HCT116 (cell line): Measurements from ENCODE around the gene VGLL2. TPM values are rescaled to one million over a fixed set of nuclear protein-coding genes. Genes with fewer than 3 reads are reported as not detected.

ENCODE experiments used
- ATAC-seq: fragments of 200-7000 bp; cut with Tn5 transposase; 2 replicates; pipeline ENCODE4 v1.9.1; 2020; ENCODE audit warnings: mild to moderate bottlenecking, moderate library complexity
- BruUV-seq: library from RNA; stranded (reverse); fragments of 400-500 nt; replicated peaks from 2 replicates; lab custom pipeline; 2021; lab: Mats Ljungman, UMichigan
- CTCF ChIA-PET: fragments of 300-600 bp; sonication (Branson Sonifier 250); formaldehyde crosslinking; loops from one replicate; lab custom pipeline; 2021; ENCODE audit warnings: antibody characterized with exemption; lab: Charles Lee
- POLR2A ChIA-PET: fragments of 300-600, 350-600 bp; sonication (Branson Sonifier 250); formaldehyde crosslinking; loops from one replicate; lab custom pipeline; 2021; ENCODE audit warnings: antibody characterized with exemption; lab: Charles Lee
- RAD21 ChIA-PET, 2 experiments: fragments of 300-600 bp; sonication (Branson Sonifier 250); formaldehyde crosslinking; loops; one replicate each; lab custom pipeline; 2023; ENCODE audit warnings: low total read pairs in 2 of 2; ENCODE audit not compliant: uncharacterized antibody in 2 of 2, unreplicated experiment in 2 of 2, low non-redundant PET in 1 of 2; lab: Charles Lee
- DNase-seq: peaks from one replicate; pipeline ENCODE4 v3.0.0-alpha.2; 2010; ENCODE audit warnings: low read depth, low spot score
- H2AFZ ChIP-seq: fragments of 200-600 bp; shearing (Covaris generic), sonication (generic); 2 replicates; pipeline ENCODE4 v1.6.1; 2017; ENCODE audit warnings: low read depth, mixed run types, mixed read lengths, antibody characterized with exemption, low read length; ENCODE audit not compliant: poor library complexity, severe bottlenecking
- H3K27ac ChIP-seq: 2 replicates; pipeline ENCODE4 v1.5.1; 2012; ENCODE audit warnings: low read depth, low read length
- H3K27me3 ChIP-seq: fragments of 200-600 bp; sonication (generic); 2 replicates; pipeline ENCODE4 v1.6.1; 2016; ENCODE audit warnings: mixed run types, low read length, mixed read lengths; ENCODE audit not compliant: insufficient read depth
- H3K36me3 ChIP-seq, 2 experiments: fragments of 200-500 bp in 1 of 2; fragments of 200-600 bp in 1 of 2; sonication (Bioruptor generic) in 1 of 2; sonication (generic) in 1 of 2; 2 replicates each; pipeline versions ENCODE4 v1.5.1 to v1.6.1; 2014 to 2016; ENCODE audit warnings: low read length in 2 of 2, inconsistent platforms in 1 of 2, mixed read lengths in 1 of 2, mixed run types in 1 of 2; ENCODE audit not compliant: insufficient read depth in 2 of 2, control insufficient read depth in 1 of 2
- H3K4me1 ChIP-seq, 2 experiments: fragments of 200-600 bp in 1 of 2; sonication (generic) in 1 of 2; 2 replicates each; pipeline versions ENCODE4 v1.5.1 to v1.6.1; 2012 to 2017; ENCODE audit warnings: low read length in 2 of 2, inconsistent platforms in 1 of 2, mild to moderate bottlenecking in 1 of 2, mixed read lengths in 1 of 2, mixed run types in 1 of 2, moderate library complexity in 1 of 2; ENCODE audit not compliant: insufficient read depth in 2 of 2, control insufficient read depth in 1 of 2
- H3K4me2 ChIP-seq: fragments of 200-600 bp; sonication (generic); 2 replicates; pipeline ENCODE4 v1.6.1; 2017; ENCODE audit warnings: mixed run types, low read length, mixed read lengths
- H3K4me3 ChIP-seq, 2 experiments: fragments of 200-600 bp in 1 of 2; sonication (generic) in 1 of 2; replicated peaks in 1 of 2; 2 replicates each; pipeline ENCODE4 v1.5.1; 2011 to 2016; ENCODE audit warnings: low read length in 2 of 2, control low read depth in 1 of 2, low read depth in 1 of 2, mild to moderate bottlenecking in 1 of 2, mixed read lengths in 1 of 2, mixed run types in 1 of 2
- H3K79me2 ChIP-seq: fragments of 200-600 bp; sonication (generic); 2 replicates; pipeline ENCODE4 v1.6.1; 2017; ENCODE audit warnings: mild to moderate bottlenecking, mixed run types, low read length, moderate library complexity, mixed read lengths; ENCODE audit not compliant: insufficient read depth
- H3K9ac ChIP-seq: fragments of 200-600 bp; sonication (generic); 2 replicates; pipeline ENCODE4 v1.6.1; 2016; ENCODE audit warnings: low read length, mixed read lengths
- H3K9me2 ChIP-seq: fragments of 200-600 bp; sonication (generic), shearing (Covaris generic); 2 replicates; pipeline ENCODE4 v1.6.1; 2017; ENCODE audit warnings: mixed run types, mild to moderate bottlenecking, moderate library complexity; ENCODE audit not compliant: insufficient read depth
- H3K9me3 ChIP-seq, 2 experiments: fragments of 200-500 bp in 1 of 2; fragments of 200-600 bp in 1 of 2; sonication (Bioruptor generic) in 1 of 2; sonication (generic) in 1 of 2; 2 replicates each; pipeline ENCODE4 v1.6.1; 2014 to 2017; ENCODE audit warnings: low read length in 2 of 2, mixed read lengths in 2 of 2, inconsistent platforms in 1 of 2, low read depth in 1 of 2, mild to moderate bottlenecking in 1 of 2, mixed run types in 1 of 2, moderate library complexity in 1 of 2; ENCODE audit not compliant: control insufficient read depth in 1 of 2, insufficient read depth in 1 of 2
- H4K20me1 ChIP-seq: fragments of 200-600 bp; sonication (generic), shearing (Covaris generic); 2 replicates; pipeline ENCODE4 v1.6.1; 2017; ENCODE audit warnings: mixed run types, mild to moderate bottlenecking, moderate library complexity; ENCODE audit not compliant: insufficient read depth
- CBX3 ChIP-seq: IDR thresholded peaks from 2 replicates; pipeline ENCODE4 v1.6.1; 2012; ENCODE audit warnings: low read depth
- CEBPB ChIP-seq: IDR thresholded peaks from 2 replicates; pipeline ENCODE4 v1.6.1; 2012; ENCODE audit warnings: low read depth
- EGR1 ChIP-seq: IDR thresholded peaks from 2 replicates; pipeline ENCODE4 v1.6.1; 2012; ENCODE audit warnings: low read depth
- ELF1 ChIP-seq: IDR thresholded peaks from 2 replicates; pipeline ENCODE4 v1.6.1; 2012; ENCODE audit warnings: low read depth, borderline replicate concordance
- EZH2 ChIP-seq: fragments of 200-600 bp; sonication (generic); IDR thresholded peaks from 2 replicates; pipeline ENCODE4 v1.6.1; 2017; ENCODE audit warnings: antibody characterized with exemption, mixed run types
- EZH2phosphoT487 ChIP-seq: fragments of 200-600 bp; IDR thresholded peaks from 2 replicates; pipeline ENCODE4 v1.6.1; 2018; ENCODE audit warnings: antibody characterized with exemption, borderline replicate concordance
- FOSL1 ChIP-seq: IDR thresholded peaks from 2 replicates; pipeline ENCODE4 v1.6.1; 2012; ENCODE audit warnings: low read depth
- JUND ChIP-seq: IDR thresholded peaks from 2 replicates; pipeline ENCODE4 v1.6.1; 2012
- MAX ChIP-seq: IDR thresholded peaks from 2 replicates; pipeline ENCODE4 v1.6.1; 2012
- POLR2A ChIP-seq: IDR thresholded peaks from 2 replicates; pipeline ENCODE4 v1.7.0; 2011; ENCODE audit warnings: borderline replicate concordance; ENCODE audit not compliant: insufficient read depth, insufficient read length; ENCODE audit errors: extremely low read depth
- POLR2AphosphoS5 ChIP-seq: IDR thresholded peaks from 2 replicates; pipeline ENCODE4 v1.6.1; 2011; ENCODE audit warnings: mild to moderate bottlenecking, low read depth, low read length, moderate library complexity
- RAD21 ChIP-seq: IDR thresholded peaks from 2 replicates; pipeline ENCODE4 v1.6.1; 2012; ENCODE audit warnings: low read depth, mild to moderate bottlenecking
- SRF ChIP-seq: IDR thresholded peaks from 2 replicates; pipeline ENCODE4 v1.6.1; 2012; ENCODE audit warnings: low read depth
- TCF7L2 ChIP-seq: IDR thresholded peaks from 2 replicates; pipeline ENCODE4 v1.7.0; 2011; ENCODE audit warnings: borderline replicate concordance, inconsistent platforms; ENCODE audit not compliant: insufficient read depth, insufficient read length; ENCODE audit errors: extremely low read depth
- YY1 ChIP-seq: IDR thresholded peaks from 2 replicates; pipeline ENCODE4 v1.6.1; 2011; ENCODE audit warnings: low read length, low read depth, moderate library complexity, mild to moderate bottlenecking; ENCODE audit not compliant: insufficient replicate concordance; ENCODE audit errors: extremely low read depth
- ZBTB33 ChIP-seq: IDR thresholded peaks from 2 replicates; pipeline ENCODE4 v1.6.1; 2011; ENCODE audit warnings: mild to moderate bottlenecking, low read length, moderate library complexity; ENCODE audit not compliant: insufficient replicate concordance; ENCODE audit errors: extremely low read depth
- ZFX ChIP-seq: fragments of 450-650 bp; IDR thresholded peaks from 2 replicates; pipeline ENCODE4 v1.6.1; 2017
- ZNF274 ChIP-seq: fragments of 200-500 bp; sonication (Bioruptor generic); IDR thresholded peaks from 2 replicates; pipeline ENCODE4 v1.6.1; 2014; ENCODE audit warnings: mild to moderate bottlenecking, low read depth, low read length, inconsistent platforms
- intact Hi-C: fragments of 100-400 bp; cut with micrococcal nuclease; formaldehyde crosslinking; loops from 2 replicates; pipeline ENCODE4 v1.10.0; 2022
- total RNA-seq: library from RNA; stranded (reverse); gene quantifications from one replicate; pipeline ENCODE4 v1.2.1, GENCODE V29; 2021; ENCODE audit not compliant: unreplicated experiment
- TF ChIP-seq, protein P1 (sequence below): IDR thresholded peaks from 2 replicates; pipeline ENCODE4 v1.6.1; 2012; ENCODE audit warnings: low read depth

Gene VGLL2
- total RNA-seq, 1 experiment from 2014 or later: not detected

DNA sequence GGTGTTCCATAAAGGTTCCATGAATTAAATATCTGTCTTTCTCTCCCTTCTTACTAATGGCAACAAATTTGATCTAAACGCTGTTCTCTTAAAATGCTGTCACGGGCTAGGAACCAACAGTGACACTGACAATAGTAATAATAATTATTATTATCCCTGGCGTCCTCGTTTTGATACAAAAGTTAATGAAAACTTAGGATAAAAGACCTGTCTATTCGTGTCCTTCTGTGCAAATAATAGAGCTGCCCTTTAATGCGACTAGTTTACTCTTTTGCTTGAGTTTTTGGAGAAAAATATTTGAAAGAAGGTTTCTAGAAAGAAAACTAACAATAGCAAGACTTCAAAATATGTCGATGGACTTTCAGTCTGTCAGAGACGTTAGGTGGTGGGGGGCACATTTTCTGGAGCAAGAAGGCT is 4.3 kb downstream of the VGLL2 start:
- BruUV-seq: no TSS peak
- Histone ChIP-seq H3K9ac (no peak overlapping the region), H3K4me3 (no peak overlapping the region), H3K27ac (no peak overlapping the region), H3K27me3 (peaks cover 6% of the 10 kb centered on the region; the same call in 1 of the 2 replicates), H3K9me2 (no peaks in the 10 kb centered on the region), H3K4me1 (no peaks in the 10 kb centered on the region), H3K4me2 (no peak overlapping the region), H3K79me2 (no peaks in the 10 kb centered on the region), H4K20me1 (no peaks in the 10 kb centered on the region), H2AFZ (no peak overlapping the region), H3K9me3 (no peaks in the 10 kb centered on the region), H3K36me3 (no peaks in the 10 kb centered on the region)
- TF ChIP-seq EZH2 (no peak), YY1 (no peak), FOSL1 (no peak), EZH2phosphoT487 (no peak), ZBTB33 (no peak), JUND (no peak), POLR2AphosphoS5 (no peak), POLR2A (no peak), EGR1 (no peak), ZNF274 (no peak), CEBPB (no peak), TCF7L2 (no peak), SRF (no peak), RAD21 (no peak), CBX3 (no peak), MAX (no peak), ELF1 (no peak), ZFX (no peak)
- TF ChIP-seq, protein P1, sequence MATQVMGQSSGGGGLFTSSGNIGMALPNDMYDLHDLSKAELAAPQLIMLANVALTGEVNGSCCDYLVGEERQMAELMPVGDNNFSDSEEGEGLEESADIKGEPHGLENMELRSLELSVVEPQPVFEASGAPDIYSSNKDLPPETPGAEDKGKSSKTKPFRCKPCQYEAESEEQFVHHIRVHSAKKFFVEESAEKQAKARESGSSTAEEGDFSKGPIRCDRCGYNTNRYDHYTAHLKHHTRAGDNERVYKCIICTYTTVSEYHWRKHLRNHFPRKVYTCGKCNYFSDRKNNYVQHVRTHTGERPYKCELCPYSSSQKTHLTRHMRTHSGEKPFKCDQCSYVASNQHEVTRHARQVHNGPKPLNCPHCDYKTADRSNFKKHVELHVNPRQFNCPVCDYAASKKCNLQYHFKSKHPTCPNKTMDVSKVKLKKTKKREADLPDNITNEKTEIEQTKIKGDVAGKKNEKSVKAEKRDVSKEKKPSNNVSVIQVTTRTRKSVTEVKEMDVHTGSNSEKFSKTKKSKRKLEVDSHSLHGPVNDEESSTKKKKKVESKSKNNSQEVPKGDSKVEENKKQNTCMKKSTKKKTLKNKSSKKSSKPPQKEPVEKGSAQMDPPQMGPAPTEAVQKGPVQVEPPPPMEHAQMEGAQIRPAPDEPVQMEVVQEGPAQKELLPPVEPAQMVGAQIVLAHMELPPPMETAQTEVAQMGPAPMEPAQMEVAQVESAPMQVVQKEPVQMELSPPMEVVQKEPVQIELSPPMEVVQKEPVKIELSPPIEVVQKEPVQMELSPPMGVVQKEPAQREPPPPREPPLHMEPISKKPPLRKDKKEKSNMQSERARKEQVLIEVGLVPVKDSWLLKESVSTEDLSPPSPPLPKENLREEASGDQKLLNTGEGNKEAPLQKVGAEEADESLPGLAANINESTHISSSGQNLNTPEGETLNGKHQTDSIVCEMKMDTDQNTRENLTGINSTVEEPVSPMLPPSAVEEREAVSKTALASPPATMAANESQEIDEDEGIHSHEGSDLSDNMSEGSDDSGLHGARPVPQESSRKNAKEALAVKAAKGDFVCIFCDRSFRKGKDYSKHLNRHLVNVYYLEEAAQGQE: no peak
- CTCF ChIA-PET: no interaction called here
- RAD21 ChIA-PET: no interaction called here
- intact Hi-C loops: no loop called here
- POLR2A ChIA-PET: no interaction called here
- DNase-seq (no peak), ATAC-seq (no peak)
